RWPE1 (cell line): ENCODE results near the gene CD163.

Experiments used
- CTCF ChIA-PET: fragments of 350-600 bp; sonication (Branson Sonifier 250); formaldehyde crosslinking; extraction: SDS; loops from one replicate; lab custom pipeline; 2021; lab: Yijun Ruan, JAX
- POLR2A ChIA-PET: fragments of 400-600 bp; formaldehyde crosslinking; extraction: SDS; loops from one replicate; lab custom pipeline; 2020; ENCODE audit warnings: antibody characterized with exemption; ENCODE audit not compliant: low non-redundant PET; lab: Yijun Ruan, JAX
- DNase-seq: peaks from one replicate; pipeline ENCODE4 v3.0.0; 2012; ENCODE audit warnings: low spot score
- H3K27ac ChIP-seq: fragments of 450-650 bp; 2 replicates; pipeline ENCODE4 v1.5.1; 2017
- CTCF ChIP-seq: fragments of 450-650 bp; conservative IDR thresholded peaks from 2 replicates; pipeline ENCODE4 v1.5.1; 2017; ENCODE audit warnings: low read depth, mild to moderate bottlenecking

CD163 gene

GRCh38 chr12:7460375-7461259, 43.0 kb downstream of the CD163 start:
- TF ChIP-seq CTCF, result no peak
- POLR2A ChIA-PET, result no interaction called here
- peak; percentile 34 for DNase-seq
- H3K27ac ChIP-seq, result no peak overlapping the region
- CTCF ChIA-PET, result interaction anchor here (0.5 to 0.7 kb wide), 4 partner anchors 181 to 336 kb away, joined by 3 to 5 read pairs (median 4); no protein-coding TSS in a partner anchor

DNA sequence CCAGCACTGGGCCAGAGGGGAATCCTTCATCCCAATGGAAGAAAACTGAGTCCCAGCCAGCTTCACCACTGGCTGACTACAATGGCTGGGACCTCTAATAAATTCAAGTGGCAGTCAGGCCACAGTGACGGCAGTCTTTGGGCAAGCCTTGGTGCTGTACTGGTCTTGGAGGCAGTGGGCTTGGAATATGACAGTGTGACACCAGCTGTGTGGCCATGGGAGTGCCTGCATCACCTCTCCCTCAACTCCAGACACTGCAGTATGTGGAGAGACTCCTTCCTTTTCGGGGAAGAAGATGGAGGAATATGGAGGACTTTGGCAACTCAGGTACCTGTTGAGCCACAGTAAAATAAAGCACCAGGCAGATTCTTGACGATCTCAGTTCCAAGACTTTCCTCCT, 43.6 kb downstream of the CD163 start:
- ChIA-PET CTCF (interaction anchor here (0.6 to 0.7 kb wide), 3 partner anchors 180 to 335 kb away, joined by 3 to 5 read pairs (median 4); no protein-coding TSS in a partner anchor), POLR2A (no interaction called here)
- no peak for TF ChIP-seq CTCF
- no peak for DNase-seq
- H3K27ac ChIP-seq, result no peak overlapping the region

GRCh38 chr12:7451756-7452155, 51.8 kb downstream of the CD163 start:
- TF ChIP-seq CTCF, result no peak
- CTCF ChIA-PET, result no interaction called here
- no peak overlapping the region for H3K27ac ChIP-seq
- POLR2A ChIA-PET, result no interaction called here
- DNase-seq, result no peak

DNA sequence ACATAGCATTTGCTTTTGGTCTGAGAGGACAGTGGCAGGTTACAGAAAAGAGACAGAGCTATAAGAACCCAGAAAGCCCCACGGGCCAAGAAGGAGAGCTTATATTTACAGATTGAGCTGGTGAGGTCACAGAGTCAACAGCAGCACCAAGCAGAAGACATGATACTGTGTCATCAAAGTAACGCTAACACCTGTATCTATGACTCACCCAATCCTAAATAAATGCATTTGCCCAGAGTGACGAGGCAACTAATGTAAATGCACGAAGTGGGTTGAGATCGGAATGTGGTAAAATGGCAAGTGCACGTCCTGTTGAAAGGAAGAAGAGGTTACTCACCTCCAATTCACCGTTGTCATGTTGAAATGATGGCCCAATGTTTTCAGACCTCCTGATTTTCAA, 52.9 kb downstream of the CD163 start:
- no peak for TF ChIP-seq CTCF
- ChIA-PET CTCF (no interaction called here), POLR2A (no interaction called here)
- no peak overlapping the region for H3K27ac ChIP-seq
- peak; percentile 55 for DNase-seq

DNA sequence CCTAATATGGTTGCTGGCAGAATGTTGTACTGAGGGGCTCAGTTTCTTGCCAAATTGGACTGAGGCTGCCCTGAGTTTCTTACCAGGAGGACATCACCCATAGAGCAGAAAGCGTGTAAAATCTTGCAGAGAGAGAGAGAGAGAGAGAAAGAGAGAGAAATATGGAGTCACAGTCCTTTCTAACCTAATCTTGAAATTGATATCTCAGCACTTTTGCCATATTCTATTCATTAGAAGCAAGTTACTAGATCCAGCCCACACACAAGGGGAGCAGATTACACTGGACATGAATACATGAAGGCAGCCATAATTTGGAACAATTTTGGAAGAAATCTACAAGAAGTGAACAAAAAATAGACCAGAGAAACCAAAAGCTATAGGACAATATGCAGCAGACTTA, 55.5 kb downstream of the CD163 start:
- POLR2A ChIA-PET, result no interaction called here
- no peak for DNase-seq
- CTCF ChIA-PET, result interaction anchor here (0.6 kb wide), 1 partner anchor 14 kb away, joined by 5 read pairs; no protein-coding TSS in a partner anchor
- no peak overlapping the region for H3K27ac ChIP-seq
- TF ChIP-seq CTCF, result no peak

DNA sequence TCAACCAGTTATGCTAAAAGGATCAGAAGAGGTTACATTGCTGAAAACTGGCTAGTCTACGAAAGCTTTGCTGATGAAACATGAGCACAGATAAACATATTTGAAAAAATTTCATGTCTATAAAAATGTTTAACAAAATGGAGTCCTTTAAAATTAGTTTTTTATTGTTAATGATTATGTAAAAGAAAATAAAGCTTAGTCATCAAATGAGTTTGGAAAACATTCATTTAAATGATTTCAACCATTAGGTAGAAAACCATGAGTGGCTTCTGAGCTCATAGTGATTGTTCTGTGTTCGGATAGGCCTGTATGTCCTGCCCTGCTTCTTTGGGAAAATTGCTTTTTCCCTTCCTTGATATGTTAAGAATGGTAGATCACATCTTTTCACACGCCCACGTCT, 59.0 kb downstream of the CD163 start:
- CTCF ChIA-PET, result no interaction called here
- POLR2A ChIA-PET, result no interaction called here

More for the DNA sequence above, 59.0 kb downstream of the CD163 start:
- no peak for TF ChIP-seq CTCF
- no peak overlapping the region for H3K27ac ChIP-seq
- DNase-seq, result no peak
